ENCODE results near the gene ZFYVE16.

DNA sequence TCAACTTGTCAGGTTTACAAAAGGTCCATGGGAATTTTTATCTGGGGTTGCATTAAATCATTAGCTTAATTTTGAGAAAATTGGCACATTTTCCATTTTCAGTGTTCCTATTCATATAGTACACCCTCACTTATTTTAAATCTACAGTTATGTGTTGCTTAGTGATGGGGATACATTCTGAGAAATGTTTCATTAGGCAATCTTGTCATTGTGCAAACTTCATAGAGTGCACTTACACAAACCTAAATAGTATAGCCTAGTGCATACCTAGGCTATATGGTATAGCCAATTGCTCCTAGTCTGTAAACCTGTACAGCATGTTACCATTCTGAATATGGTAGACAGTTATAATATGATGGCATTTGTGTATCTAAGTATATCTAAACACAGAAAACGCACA lies 60.3 kb downstream of the ZFYVE16 start:
- TF ChIP-seq EZH2 (IDR thresholded peaks at IDR 0.05) (no peak), CTCF (IDR thresholded peaks at IDR 0.05) (no peak), EZH2phosphoT487 (IDR thresholded peaks at IDR 0.05) (no peak)

All from neural progenitor cell (in vitro differentiated cells).